Ascending aorta (tissue), 2 donors: ENCODE measurements around the gene IRAK2. TPM values are rescaled to one million over a fixed set of nuclear protein-coding genes. Genes with fewer than 3 reads are reported as not detected.

Experiments
- DNase-seq, 2 donors: peaks; one replicate each; pipeline ENCODE4 v3.0.0-alpha.2; 2019; ENCODE audit warnings: low spot score in 2 of 2
- H3K27ac ChIP-seq, 2 donors: fragments of 200-600 bp; sonication (generic); one replicate each; pipeline ENCODE4 v1.5.1; 2016 to 2017; ENCODE audit warnings: mild to moderate bottlenecking in 1 of 2
- H3K27me3 ChIP-seq: fragments of 200-600 bp; sonication (generic); one replicate; pipeline ENCODE4 v1.5.1; 2017
- H3K36me3 ChIP-seq, 2 donors: fragments of 200-600 bp; sonication (generic); one replicate each; pipeline ENCODE4 v1.5.1; 2016
- H3K4me1 ChIP-seq, 2 donors: fragments of 200-600 bp; sonication (generic); one replicate each; pipeline ENCODE4 v1.5.1; 2016 to 2017; ENCODE audit warnings: mild to moderate bottlenecking in 1 of 2
- H3K4me3 ChIP-seq, 2 donors: fragments of 200-600 bp; sonication (generic); one replicate each; pipeline ENCODE4 v1.5.1; 2016 to 2017; ENCODE audit warnings: mild to moderate bottlenecking in 1 of 2
- H3K9me3 ChIP-seq, 2 donors: fragments of 200-600 bp; sonication (generic); one replicate each; pipeline ENCODE4 v1.5.1; 2016
- CTCF ChIP-seq, 3 experiments: fragments of 200-600 bp in 2 of 3; fragments of 450-650 bp in 1 of 3; sonication (generic) in 2 of 3; IDR thresholded peaks; one replicate each; pipeline ENCODE4 v1.5.1; 2016 to 2019; ENCODE audit warnings: antibody characterized with exemption in 3 of 3, mild to moderate bottlenecking in 1 of 3, moderate library complexity in 1 of 3
- intact Hi-C: fragments of 100-400 bp; cut with DNase I; formaldehyde crosslinking; loops from one replicate; pipeline ENCODE4 v1.15.1; 2023
- total RNA-seq: library from RNA; depleted of rRNA; stranded (reverse); fragments of >200 nt; gene quantifications from one replicate; pipeline ENCODE4 v1.1.0, GENCODE V29; 2016

Gene IRAK2
- total RNA-seq, 1 donor from 2014 or later, result 1.3 TPM

GRCh38 chr3:10187290-10187876, 22.7 kb downstream of the IRAK2 start:
- Histone ChIP-seq H3K4me1 (peaks cover 25 to 59% of the 10 kb centered on the region in 2 donors), H3K27me3 (no peaks in the 10 kb centered on the region), H3K4me3 (no peak overlapping the region), H3K27ac (peak overlapping the region; percentile 84 to 94), H3K9me3 (no peaks in the 10 kb centered on the region), H3K36me3 (no peaks in the 10 kb centered on the region)
- intact Hi-C loops, result no loop called here
- no peak for DNase-seq
- TF ChIP-seq CTCF (IDR thresholded peaks at IDR 0.05), result no peak

GRCh38 chr3:10187944-10188343, 23.2 kb downstream of the IRAK2 start:
- Histone ChIP-seq H3K4me3 (no peak overlapping the region), H3K27ac (peak overlapping the region; percentile 84 to 94), H3K9me3 (no peaks in the 10 kb centered on the region), H3K4me1 (peaks cover 29 to 65% of the 10 kb centered on the region in 2 donors), H3K27me3 (no peaks in the 10 kb centered on the region), H3K36me3 (no peaks in the 10 kb centered on the region)
- intact Hi-C loops, result no loop called here
- DNase-seq, result no peak
- TF ChIP-seq CTCF (IDR thresholded peaks at IDR 0.05), result no peak

- Histone ChIP-seq H3K9me3 (no peaks in the 10 kb centered on the region), H3K4me1 (peaks cover 38 to 75% of the 10 kb centered on the region in 2 donors), H3K27me3 (no peaks in the 10 kb centered on the region), H3K27ac (peak overlapping the region; percentile 84 to 94), H3K36me3 (no peaks in the 10 kb centered on the region), H3K4me3 (no peak overlapping the region)
- intact Hi-C loops, result loop anchor here (1.0 kb wide), 1 partner anchor 15 kb away; no protein-coding TSS in a partner anchor
- no peak for DNase-seq
- TF ChIP-seq CTCF (IDR thresholded peaks at IDR 0.05), result no peak
Observed at GRCh38 chr3:10188804-10189556, 24.3 kb downstream of the IRAK2 start.

GRCh38 chr3:10189557-10190354, 25.0 kb downstream of the IRAK2 start:
- intact Hi-C loops, result loop anchor here (1.0 to 2.0 kb wide), 2 partner anchors 15 kb away; no protein-coding TSS in a partner anchor
- Histone ChIP-seq H3K4me3 (no peak overlapping the region), H3K27me3 (no peaks in the 10 kb centered on the region), H3K36me3 (no peaks in the 10 kb centered on the region), H3K9me3 (no peaks in the 10 kb centered on the region), H3K4me1 (peaks cover 40 to 83% of the 10 kb centered on the region in 2 donors), H3K27ac (peak overlapping the region; percentile 84 to 94)
- peak in 1 of 3 experiments; percentile 8 for TF ChIP-seq CTCF (IDR thresholded peaks at IDR 0.05)
- peak; percentile 90 to 99 for DNase-seq

DNA sequence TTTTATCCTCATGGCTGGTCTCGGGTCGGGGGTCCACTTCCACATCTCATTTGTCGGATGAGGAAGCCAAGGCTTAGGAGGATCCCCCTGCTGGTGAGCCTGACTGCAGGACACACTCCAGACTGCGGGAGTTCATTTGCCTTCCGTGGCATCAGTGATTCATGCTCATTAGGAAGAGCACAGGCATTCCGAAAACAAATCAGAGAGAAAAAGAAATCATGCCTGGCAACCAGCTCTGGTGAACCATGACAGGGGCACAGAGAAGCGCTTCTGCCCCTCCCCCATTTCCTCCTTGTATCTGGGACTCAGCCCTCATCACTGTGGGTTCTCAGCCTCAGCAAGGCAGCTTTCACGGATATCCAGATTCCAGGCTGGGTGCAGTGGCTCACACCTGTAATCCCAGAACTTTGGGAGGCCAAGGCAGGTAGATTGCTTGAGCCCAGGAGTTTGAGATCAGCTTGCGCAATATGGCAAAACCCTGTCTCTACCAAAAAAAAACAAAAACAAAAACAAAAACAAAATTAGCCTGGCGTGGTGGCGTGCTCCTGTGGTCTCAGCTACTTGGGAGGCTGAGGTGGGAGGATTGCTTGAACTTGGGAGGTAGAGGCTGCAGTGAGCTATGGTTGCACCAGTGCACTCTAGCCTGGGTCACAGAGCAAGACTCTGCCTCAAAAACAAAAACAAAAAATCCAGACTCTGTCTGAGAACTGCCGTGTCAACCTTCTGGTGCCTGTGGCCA, 28.4 kb downstream of the IRAK2 start:
- Histone ChIP-seq H3K4me3 (no peak overlapping the region), H3K27ac (peak overlapping the region; percentile 84 to 94), H3K36me3 (no peaks in the 10 kb centered on the region), H3K27me3 (no peaks in the 10 kb centered on the region), H3K9me3 (no peaks in the 10 kb centered on the region), H3K4me1 (peaks cover 37 to 74% of the 10 kb centered on the region in 2 donors)
- peak in 1 of 2 donors; percentile 82 for DNase-seq
- peak in 2 of 3 experiments; percentile 34 to 39 for TF ChIP-seq CTCF (IDR thresholded peaks at IDR 0.05)
- intact Hi-C loops, result loop anchor here (2.0 kb wide), 1 partner anchor 28 kb away; the partner anchor contains the start of gene IRAK2
